GM18511 (cell line): ENCODE data around the gene PDE4DIP.
"Not testable (repeated sequence)": the region's sequence is repeated elsewhere in the genome, so short reads cannot be mapped to it uniquely, and the experiment has no call there.

Experiments
- ATAC-seq: cut with Tn5 transposase; IDR thresholded peaks from one replicate; pipeline ENCODE4 v1.9.1; 2021; ENCODE audit warnings: mild to moderate bottlenecking, moderate library complexity; ENCODE audit not compliant: unreplicated experiment

The PDE4DIP gene

GRCh38 chr1:149043056-149043455, 198.8 kb downstream of the PDE4DIP start:
- ATAC-seq = not testable (repeated sequence)

- ATAC-seq = not testable (repeated sequence)
Measured at GRCh38 chr1:149064611-149065010, 220.4 kb downstream of the PDE4DIP start.

GRCh38 chr1:149075505-149076127, 231.4 kb downstream of the PDE4DIP start:
- ATAC-seq = not testable (repeated sequence)
